ENCODE data around the gene CNIH1.

Gene CNIH1

GRCh38 chr14:54475187-54475899, 34.2 kb upstream of the CNIH1 start:
- TF ChIP-seq, protein P1, sequence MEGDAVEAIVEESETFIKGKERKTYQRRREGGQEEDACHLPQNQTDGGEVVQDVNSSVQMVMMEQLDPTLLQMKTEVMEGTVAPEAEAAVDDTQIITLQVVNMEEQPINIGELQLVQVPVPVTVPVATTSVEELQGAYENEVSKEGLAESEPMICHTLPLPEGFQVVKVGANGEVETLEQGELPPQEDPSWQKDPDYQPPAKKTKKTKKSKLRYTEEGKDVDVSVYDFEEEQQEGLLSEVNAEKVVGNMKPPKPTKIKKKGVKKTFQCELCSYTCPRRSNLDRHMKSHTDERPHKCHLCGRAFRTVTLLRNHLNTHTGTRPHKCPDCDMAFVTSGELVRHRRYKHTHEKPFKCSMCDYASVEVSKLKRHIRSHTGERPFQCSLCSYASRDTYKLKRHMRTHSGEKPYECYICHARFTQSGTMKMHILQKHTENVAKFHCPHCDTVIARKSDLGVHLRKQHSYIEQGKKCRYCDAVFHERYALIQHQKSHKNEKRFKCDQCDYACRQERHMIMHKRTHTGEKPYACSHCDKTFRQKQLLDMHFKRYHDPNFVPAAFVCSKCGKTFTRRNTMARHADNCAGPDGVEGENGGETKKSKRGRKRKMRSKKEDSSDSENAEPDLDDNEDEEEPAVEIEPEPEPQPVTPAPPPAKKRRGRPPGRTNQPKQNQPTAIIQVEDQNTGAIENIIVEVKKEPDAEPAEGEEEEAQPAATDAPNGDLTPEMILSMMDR (IDR thresholded peaks at IDR 0.05), result no peak

DNA sequence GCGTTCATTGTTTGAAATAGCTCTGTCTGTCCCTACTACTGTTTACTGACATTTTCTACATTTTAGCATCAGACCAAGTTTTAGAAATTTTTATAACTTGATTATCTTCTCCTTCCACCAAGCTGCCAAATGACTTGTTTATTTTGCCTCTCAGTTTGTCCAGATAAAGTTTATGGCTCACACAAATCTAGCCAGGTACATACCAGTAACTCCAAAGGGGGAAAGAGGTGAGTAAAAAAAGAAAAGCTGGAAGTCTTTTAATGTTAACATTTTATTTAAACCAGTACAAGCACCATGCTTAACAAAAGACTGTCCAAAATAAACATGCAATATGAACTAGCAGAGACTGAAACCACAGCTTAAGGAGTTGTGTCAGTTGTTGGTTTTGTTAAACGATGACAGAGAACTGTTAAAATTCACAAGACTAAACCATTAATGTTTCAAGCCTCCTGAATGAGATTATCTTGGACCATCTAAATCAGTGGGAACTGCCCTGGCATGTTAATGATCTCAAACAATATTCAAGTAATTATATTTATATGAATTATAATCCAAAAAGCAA, 33.1 kb upstream of the CNIH1 start:
- TF ChIP-seq, protein P1 (IDR thresholded peaks at IDR 0.05), result no peak

DNA sequence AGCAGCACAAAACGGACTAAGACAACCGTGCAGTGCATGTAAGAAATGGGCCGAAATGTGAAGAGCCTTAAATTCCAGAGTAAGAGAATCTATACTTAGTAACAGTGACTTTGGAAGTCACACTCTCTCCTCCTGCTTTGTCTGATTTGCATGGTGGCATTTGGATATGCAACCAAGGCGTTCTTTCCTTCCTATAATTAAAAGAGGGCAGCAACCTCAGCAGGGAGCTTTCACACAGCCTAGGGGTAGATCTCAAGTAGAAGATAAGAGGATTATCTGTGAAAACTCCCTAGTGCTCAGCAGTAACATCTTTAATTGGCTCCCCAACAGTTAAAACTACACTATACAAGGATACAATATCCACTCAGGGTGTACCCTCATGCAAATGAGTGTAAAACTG, 31.1 kb upstream of the CNIH1 start:
- TF ChIP-seq, protein P1 (IDR thresholded peaks at IDR 0.05), result no peak

GRCh38 chr14:54471641-54472040, 30.5 kb upstream of the CNIH1 start:
- TF ChIP-seq, protein P1 (IDR thresholded peaks at IDR 0.05), result no peak

DNA sequence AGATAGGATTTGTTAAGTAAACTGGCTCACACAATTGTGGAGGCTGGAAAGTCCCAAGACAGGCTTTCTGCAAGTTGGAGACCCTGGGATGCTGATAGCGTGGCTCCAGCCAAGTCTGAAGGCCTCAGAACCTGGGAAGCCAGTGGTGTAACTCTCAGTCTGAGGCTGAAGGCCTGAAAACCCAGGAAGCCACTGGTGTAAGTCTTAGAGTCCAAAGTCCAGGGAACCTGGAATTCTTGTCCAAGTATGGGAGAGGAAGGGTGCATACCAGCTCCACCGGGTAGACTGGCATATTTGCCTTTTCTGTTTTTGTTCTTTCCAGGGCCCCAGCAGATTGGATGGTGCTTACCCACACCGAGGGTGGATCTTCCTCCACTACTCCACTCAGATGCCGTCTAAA, 29.5 kb upstream of the CNIH1 start:
- TF ChIP-seq, protein P1 (IDR thresholded peaks at IDR 0.05), result no peak

DNA sequence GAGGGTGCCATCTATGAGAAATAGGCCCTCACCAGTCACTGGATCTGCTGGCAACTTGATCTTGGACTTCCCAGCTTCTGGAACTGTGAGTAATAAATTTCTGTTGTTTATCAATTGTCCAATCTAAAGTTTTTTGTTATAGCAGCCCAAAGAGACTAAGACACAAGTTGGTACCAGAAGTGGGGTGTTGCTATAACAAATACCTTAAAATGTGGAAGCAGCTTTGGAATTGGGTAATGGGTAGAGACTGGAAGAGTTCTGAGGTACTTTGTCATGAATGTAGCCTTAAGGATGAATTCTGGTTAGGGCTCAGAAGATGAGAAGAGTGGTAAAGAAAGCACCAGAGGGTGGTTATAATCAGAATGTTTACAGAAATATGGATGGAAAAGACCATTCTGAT, 26.1 kb upstream of the CNIH1 start:
- TF ChIP-seq, protein P1 (IDR thresholded peaks at IDR 0.05), result no peak

GRCh38 chr14:54465654-54466053, 24.5 kb upstream of the CNIH1 start:
- TF ChIP-seq, protein P1 (IDR thresholded peaks at IDR 0.05), result no peak

Measured in LNCAP (cell line).